HG02943 (cell line): ENCODE data around the gene SLC35C1.

Source experiments
- ATAC-seq: cut with Tn5 transposase; IDR thresholded peaks from one replicate; pipeline ENCODE4 v1.9.1; 2021; ENCODE audit warnings: mild to moderate bottlenecking, low read depth, moderate library complexity; ENCODE audit not compliant: unreplicated experiment

SLC35C1 gene

DNA sequence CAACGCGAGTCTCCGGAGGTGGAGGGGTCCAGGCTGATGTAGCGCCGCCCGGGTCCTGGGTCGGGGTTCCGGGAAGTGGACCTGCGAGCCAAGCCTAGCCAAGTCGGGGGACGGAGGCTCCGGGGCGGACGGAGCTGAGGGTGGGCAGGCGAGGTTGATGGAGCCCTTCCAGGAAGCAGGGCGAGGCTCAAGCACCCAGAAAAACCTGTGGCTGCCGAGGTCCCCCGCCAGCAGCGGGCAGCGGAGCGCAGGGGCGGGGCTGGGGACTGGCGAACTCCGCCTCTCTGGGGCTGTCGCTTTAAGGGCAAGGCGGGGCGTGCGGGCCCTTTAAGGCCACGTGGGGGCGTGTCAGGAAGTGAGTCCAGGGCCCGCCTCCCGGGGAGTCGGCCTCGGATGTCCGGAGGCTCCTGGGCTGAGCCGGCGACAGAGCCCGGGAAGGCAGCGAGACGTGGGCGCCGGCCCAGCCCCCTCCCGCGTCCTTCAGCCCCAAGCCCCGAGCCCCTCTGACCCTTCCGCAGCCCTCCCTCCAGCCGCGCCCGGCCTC lies at the start of gene SLC35C1:
TSS of gene SLC35C1 (plus strand) at position 389 of the 544 bp plus-strand sequence. CDS start 653 bp downstream, outside the sequence.
- ATAC-seq: peak; percentile 92

GRCh38 chr11:45755281-45755859 lies 49.6 kb upstream of the SLC35C1 start:
- ATAC-seq: no peak

DNA sequence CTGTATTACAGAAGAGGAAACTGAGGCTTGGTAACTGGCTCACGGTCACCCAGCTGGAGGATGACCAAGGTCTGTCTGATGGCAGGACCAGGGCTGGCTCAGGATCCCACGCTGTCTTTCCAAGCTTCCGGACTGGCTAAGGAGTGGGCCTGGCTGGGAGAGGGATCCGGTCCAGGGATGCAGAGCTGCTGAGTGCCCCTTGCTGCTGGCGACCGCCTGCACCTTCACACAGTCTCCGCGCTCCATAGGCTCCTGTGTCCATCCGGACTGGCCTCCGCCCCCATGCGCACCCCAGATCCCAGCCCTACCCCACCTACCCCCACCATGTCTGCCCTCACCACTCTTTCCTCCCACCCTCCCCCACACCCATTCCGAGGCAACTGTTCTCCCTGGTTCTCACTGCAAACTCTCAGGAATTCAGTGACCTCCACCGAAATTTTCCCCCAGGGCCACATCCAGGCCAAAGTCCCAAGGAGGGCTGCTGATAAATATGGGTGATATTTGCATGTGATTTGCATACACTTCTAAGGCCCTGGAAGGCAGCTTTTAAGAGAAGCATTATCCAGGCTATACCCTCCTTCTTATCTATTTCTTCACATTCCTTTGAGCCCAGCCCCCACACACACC lies 48.5 kb upstream of the SLC35C1 start:
- no peak for ATAC-seq

DNA sequence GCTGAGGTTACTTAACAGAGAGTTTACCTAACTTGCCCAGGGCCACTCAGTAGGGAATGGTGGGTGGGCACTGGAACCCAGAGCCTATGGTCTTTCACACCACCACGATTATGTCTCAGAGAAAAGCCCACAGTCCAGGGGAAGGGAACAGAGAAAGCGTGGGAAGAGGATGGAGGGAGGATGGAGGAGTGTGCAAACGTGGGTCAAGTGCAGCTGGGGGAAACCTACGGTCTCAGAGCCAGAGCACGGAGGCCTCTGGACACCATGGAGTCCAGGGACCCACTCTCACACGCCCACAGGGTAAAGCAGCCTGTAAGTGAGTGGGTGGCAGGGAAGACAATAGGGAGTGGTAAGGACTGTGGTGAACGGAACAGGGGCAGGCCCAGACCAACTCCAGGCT lies 47.3 kb upstream of the SLC35C1 start:
- ATAC-seq: no peak

DNA sequence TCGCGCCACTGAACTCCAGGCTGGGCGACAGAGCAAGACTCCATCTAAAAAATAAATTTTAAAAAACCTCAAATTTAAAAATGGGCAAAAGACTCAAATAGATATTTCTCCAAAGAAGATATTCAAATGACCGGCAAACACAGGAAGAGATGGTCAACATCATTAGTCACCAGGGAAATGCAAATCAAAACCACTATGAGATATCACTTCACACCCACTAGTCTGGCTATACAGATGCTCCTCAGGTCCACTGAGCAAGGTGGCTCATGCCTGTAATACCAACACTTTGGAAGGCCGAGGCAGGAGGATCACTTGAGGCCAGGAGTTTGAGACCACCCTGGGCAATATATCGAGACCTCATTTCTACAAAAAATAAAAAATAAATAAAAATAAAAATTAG lies 43.3 kb upstream of the SLC35C1 start:
- ATAC-seq: no peak

GRCh38 chr11:45765107-45765668 lies 39.8 kb upstream of the SLC35C1 start:
- no peak for ATAC-seq

DNA sequence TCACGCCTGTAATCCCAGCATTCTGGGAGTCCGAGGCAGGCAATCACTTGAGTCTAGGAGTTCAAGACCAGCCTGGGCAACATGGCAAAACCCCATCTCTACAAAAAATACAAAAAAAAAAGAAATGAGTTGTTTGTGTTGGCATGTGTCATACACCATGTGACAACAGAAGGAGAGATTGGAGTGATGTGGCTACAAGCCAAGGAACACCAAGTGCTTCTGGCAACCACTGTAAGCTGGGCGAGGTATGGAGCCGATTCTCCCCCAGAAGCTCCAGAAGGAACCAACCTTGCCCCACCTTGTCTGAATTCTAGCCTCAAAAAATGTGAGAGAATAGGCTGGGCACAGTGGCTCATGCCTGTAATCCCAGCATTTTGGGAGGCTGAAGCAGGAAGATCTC lies 39.1 kb upstream of the SLC35C1 start:
- ATAC-seq: no peak

GRCh38 chr11:45766469-45766868 lies 38.5 kb upstream of the SLC35C1 start:
- no peak for ATAC-seq

DNA sequence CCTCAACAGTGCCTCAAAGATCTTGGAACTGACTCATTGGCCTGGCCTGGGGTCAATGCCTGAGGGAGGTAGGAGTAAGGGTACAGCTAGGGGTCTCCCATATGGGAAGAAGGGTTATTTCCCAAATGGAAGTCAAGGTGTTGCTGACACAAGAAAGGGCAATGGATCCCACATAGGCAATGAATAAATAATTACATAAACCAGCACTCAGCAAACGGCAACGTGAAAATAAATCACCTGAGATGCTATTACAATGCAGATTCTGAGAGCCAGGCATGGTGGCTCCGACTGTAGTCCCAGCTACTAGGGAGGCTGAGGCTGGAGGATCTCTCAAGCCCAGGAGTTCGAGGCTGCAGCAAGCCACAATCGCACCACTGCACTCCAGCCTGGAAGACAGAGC lies 36.5 kb upstream of the SLC35C1 start:
- ATAC-seq: no peak

GRCh38 chr11:45769960-45770359 lies 35.0 kb upstream of the SLC35C1 start:
- no peak for ATAC-seq

DNA sequence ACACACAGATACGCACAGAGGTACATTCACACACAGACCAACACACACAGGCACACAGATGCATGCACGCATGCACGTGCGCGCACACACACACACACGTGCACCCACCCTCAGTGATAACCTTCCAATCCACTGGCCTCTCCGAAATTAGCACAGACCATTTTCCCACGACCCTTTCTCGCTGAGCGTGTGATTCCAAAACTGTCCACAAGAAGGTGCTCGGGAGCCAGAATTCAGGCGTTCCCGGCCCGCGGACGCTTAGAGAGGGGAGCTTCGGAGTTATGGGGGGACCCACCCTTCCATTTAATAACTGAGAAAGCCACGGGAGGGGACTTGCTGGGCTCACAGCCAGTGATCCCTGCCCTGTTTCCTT lies 33.8 kb upstream of the SLC35C1 start:
- ATAC-seq: peak; percentile 18

DNA sequence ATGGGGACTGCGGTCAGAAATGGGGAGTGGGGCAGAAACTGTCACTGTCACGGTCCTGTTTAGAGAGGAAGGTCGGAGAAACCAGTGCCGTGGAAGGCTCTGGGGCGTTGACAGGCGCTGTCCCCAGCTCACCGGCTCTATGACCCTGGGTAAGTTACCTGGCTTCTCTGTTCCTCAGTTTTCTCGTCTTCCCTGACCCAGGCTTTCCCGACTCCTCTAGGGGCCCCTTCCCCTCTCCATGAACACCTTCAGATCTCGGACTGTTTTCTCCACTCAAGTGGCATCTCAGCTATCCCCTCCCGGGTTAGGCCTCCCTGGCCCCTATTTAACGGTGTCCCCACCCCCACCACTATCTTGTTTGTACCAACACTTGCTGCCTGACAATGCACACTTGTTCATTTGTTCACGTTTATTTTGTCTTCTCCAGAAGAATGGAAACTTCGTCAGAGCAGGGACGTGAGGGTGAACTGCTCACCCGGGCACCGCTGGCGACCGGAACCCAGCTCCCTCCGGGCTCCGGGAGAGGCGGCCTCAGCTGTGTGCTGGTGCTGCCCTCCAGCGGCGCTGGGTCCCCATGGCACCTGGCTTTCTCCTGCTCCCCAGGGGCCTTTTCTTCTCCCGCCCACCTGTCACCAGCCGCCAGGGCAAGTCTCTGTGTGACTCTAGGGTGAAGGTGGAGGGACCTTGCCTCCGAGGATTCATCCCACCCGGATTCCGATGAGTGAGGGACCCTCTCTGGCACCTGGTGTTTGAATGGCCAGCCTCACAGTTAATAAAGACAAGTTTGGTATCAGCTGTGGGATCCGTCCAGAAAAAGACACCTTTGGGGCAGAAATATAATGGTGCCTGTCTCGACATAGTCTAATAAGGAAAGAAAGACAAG lies 33.1 kb upstream of the SLC35C1 start:
- peak; percentile 81 for ATAC-seq

DNA sequence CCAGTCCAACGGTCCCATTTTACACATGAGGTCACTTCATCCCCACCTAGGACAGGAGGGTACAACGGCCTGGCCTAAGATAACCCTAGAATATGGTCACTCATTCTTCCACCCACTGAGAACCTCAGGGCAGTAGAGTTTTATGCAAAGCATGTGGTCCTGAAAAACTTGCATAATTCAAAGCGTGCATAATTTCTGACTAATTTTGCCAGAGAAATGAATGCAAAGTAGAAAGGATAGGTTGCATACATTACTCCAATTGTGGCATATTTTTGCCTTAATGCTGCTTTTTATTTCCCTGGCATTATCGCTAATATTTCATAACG lies 32.5 kb upstream of the SLC35C1 start:
- ATAC-seq: no peak

DNA sequence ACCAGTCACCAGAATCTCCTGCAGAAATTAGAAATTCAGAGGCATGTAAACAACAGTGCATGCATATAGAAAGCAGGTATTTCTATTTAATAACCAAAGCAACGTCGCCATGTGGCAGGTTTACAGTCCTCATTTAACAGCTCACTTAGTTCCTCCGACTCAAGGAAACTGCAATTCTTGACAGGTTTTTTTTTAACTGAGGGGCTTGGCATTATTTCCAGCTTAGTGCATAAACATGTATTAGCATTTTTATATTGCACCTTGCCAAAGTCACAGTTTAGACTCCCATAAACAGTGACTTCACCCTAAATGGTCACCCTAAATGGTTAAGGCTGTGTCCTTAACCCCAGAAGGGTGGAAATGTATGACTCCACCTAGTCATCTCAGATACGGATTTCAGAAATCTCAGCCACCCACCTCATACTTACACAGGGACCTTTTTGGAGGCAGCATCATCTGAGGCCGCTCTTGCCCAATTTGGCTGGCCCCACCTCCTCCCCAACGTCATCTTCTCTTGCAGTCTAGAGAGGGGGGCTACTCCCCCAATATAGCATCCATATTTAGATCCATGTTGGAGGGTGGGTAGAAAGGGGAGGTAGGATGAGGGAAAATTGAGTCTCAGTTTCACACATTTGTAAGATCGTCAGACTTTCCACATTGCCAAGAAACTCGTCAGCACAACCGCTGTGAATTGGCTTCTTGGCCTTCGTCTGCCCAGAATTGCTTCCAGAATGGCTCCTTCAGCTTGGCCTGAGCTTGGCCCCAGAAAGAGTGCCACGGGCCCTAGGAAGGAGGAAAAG lies 31.8 kb upstream of the SLC35C1 start:
- ATAC-seq: no peak

GRCh38 chr11:45773786-45774655 lies 30.9 kb upstream of the SLC35C1 start:
- ATAC-seq: no peak

DNA sequence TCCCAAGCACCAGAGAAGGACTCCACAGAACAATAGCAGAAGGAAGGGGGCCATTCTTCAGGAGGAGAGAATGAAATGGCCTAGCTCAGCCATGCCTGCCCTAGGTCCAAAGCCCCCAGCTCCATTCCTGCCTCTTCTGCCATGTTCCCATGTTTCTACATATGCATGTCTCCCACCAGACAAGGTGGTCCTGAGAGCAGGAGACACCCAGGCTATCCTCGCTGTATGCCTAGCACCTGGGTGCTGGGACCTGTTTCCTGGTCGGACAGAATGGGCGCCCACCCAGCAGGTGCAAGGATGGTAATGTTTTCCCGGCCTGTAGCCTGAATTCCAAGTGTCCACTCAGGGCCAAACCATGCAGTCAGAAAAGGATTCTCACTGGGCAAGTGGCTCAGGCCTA lies 30.2 kb upstream of the SLC35C1 start:
- no peak for ATAC-seq

DNA sequence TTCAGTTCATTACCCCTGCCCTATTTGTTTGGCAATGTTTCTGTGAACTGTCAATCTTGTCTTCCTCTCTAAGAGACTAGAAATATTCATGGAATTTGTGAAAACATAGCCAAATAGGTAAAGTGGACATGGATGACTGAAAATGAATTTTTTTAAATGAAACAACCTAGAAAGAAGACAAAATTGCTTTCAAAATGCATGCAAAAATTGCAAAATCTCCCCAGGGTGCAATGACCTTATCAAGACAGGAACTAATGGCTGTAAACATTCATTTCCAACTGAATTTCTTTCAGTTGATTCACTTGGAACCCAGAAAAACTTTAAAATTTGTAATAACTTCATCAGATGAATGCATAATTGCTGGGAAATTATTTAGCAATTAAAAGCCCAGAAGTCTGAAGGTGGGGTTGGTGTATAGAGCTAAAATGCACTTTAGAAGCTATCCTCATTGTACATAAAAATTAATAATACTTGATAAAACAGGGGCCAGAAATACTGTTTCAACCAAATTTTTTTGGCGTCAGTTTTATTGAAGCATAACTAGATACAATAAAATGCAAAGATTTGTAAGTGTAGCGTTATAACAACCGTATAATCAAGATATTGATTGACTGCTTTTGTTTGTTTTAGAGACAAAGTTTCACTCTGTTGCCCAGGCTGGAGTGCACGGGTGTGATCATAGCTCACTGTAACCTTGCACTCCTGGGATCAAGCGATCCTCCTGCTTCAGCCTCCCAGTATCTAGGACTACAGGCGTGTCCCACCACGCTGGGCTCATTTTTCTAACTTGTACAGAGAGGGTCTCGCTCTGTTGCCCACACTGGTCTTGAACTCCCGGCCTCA lies 27.6 kb upstream of the SLC35C1 start:
- no peak for ATAC-seq

GRCh38 chr11:45778341-45778740 lies 26.6 kb upstream of the SLC35C1 start:
- ATAC-seq: no peak

DNA sequence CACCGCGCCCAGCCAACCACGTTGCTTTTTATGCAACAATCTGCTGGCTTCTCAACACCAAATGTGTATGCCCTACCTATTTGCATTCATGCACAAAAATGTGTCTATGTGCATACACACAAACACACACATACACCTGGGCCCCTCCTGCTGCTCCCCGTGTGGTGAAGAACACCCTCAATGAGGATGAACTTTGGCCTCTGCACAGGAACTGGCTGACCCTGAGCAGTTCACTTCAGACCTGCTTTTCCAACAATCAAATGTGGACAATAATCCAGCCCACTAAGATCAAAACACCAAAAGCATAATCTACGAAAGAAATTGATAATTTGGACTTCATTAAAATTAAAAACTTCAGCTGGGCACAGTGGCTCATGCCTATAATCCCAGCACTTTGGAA lies 25.3 kb upstream of the SLC35C1 start:
- ATAC-seq: no peak
